Measurements from ENCODE around the gene SEMA3A. TPM values are rescaled to one million over a fixed set of nuclear protein-coding genes. Genes with fewer than 3 reads are reported as not detected.
A peak's percentile ranks its signal among the peaks of the same experiment; 100 is the strongest.
"Not testable (repeated sequence)": the region's sequence is repeated elsewhere in the genome, so short reads cannot be mapped to it uniquely, and the experiment has no call there.

SEMA3A gene
- total RNA-seq = 10 to 100 TPM in 1 of 4 donors, 1 to 10 TPM in 3; 3.1 to 88.9 (median 6.5) TPM

DNA sequence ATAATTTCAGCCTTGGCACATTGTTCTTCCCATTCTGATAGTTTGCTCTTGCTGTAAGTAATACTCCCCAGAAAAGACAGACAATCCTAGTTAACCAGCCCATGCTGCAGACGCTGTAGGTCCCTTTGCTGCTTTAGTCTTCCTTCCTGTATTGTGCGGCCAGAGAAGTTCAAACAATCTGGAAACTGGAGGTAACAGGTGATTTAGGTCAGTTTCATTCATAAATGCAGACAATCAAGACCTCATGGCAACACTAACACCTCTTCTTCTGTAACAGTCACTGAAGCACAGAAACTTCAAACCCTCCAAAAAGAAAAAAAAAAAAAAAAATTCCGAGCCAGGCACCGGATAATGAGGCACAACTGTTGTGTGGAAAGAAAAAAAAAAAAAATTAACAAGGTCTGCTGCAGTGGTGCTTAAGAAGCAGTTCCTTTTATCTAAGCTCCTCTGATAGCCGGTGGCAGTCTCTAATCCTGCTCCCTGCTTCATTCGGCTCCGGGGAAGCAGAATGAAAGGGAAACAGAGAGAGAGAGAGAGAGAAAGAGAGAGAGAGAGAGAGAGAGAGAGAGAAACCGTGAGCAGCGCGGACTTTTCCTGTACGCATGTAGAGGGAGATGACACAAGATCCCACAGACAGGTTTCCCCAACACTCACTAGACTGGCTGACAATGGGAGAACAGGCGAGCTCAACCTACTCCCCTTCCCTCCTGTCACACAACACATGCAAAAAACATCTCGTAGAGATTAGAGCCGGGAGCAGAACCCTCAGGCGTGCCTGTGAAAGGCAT lies at the start of gene SEMA3A:
Gene SEMA3A, minus strand, starts transcription at position 306 of the 788 bp plus-strand sequence. Its CDS starts 203 bp downstream, at position 103.
- Histone ChIP-seq H3K27ac (no peak within 1 kb of the TSS), H3K27me3 (no peaks in the 10 kb centered on the region), H3K9me3 (no peaks in the 10 kb centered on the region), H3K4me1 (no peaks in the 10 kb centered on the region), H3K4me3 (peak within 1 kb of the TSS; percentile 1 to 32), H3K36me3 (no peaks in the 10 kb centered on the region)
- intact Hi-C loops (cut with DNase I; ENCODE audit: low total_unique reads) = no loop called here
- peak in 1 of 2 donors; percentile 14 for DNase-seq
- TF ChIP-seq, protein P1, sequence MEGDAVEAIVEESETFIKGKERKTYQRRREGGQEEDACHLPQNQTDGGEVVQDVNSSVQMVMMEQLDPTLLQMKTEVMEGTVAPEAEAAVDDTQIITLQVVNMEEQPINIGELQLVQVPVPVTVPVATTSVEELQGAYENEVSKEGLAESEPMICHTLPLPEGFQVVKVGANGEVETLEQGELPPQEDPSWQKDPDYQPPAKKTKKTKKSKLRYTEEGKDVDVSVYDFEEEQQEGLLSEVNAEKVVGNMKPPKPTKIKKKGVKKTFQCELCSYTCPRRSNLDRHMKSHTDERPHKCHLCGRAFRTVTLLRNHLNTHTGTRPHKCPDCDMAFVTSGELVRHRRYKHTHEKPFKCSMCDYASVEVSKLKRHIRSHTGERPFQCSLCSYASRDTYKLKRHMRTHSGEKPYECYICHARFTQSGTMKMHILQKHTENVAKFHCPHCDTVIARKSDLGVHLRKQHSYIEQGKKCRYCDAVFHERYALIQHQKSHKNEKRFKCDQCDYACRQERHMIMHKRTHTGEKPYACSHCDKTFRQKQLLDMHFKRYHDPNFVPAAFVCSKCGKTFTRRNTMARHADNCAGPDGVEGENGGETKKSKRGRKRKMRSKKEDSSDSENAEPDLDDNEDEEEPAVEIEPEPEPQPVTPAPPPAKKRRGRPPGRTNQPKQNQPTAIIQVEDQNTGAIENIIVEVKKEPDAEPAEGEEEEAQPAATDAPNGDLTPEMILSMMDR (IDR thresholded peaks at IDR 0.05) = no peak

GRCh38 chr7:84243037-84243436 lies 48.4 kb upstream of the SEMA3A start:
- DNase-seq; H3K27ac ChIP-seq; H3K27me3 ChIP-seq; H3K9me3 ChIP-seq; H3K36me3 ChIP-seq; H3K4me3 ChIP-seq; intact Hi-C loops (cut with DNase I; ENCODE audit: low total_unique reads); H3K4me1 ChIP-seq: not testable (repeated sequence)

GRCh38 chr7:84238596-84238995 lies 44.0 kb upstream of the SEMA3A start:
- no peaks in the 10 kb centered on the region for H3K9me3 ChIP-seq
- H3K4me3 ChIP-seq = no peak overlapping the region
- TF ChIP-seq POLR2A (IDR thresholded peaks at IDR 0.05) = no peak
- TF ChIP-seq, protein P1 (IDR thresholded peaks at IDR 0.05) = no peak
- intact Hi-C loops (cut with DNase I; ENCODE audit: low total_unique reads) = no loop called here
- no peak for DNase-seq
- no peak overlapping the region for H3K27ac ChIP-seq
- H3K36me3 ChIP-seq = no peaks in the 10 kb centered on the region
- no peaks in the 10 kb centered on the region for H3K27me3 ChIP-seq
- no peaks in the 10 kb centered on the region for H3K4me1 ChIP-seq

GRCh38 chr7:84237533-84238173 lies 43.1 kb upstream of the SEMA3A start:
- H3K9me3 ChIP-seq = no peaks in the 10 kb centered on the region
- no peaks in the 10 kb centered on the region for H3K27me3 ChIP-seq
- no peak for DNase-seq
- no peak overlapping the region for H3K4me3 ChIP-seq
- TF ChIP-seq, protein P1 (IDR thresholded peaks at IDR 0.05) = no peak
- no peak for TF ChIP-seq POLR2A (IDR thresholded peaks at IDR 0.05)
- H3K4me1 ChIP-seq = no peaks in the 10 kb centered on the region
- intact Hi-C loops (cut with DNase I; ENCODE audit: low total_unique reads) = no loop called here
- H3K36me3 ChIP-seq = no peaks in the 10 kb centered on the region
- no peak overlapping the region for H3K27ac ChIP-seq

- Histone ChIP-seq H3K4me3 (no peak overlapping the region), H3K9me3 (no peaks in the 10 kb centered on the region), H3K4me1 (no peaks in the 10 kb centered on the region), H3K27ac (no peak overlapping the region), H3K36me3 (no peaks in the 10 kb centered on the region), H3K27me3 (no peaks in the 10 kb centered on the region)
- intact Hi-C loops (cut with DNase I; ENCODE audit: low total_unique reads) = no loop called here
- TF ChIP-seq, protein P1 (IDR thresholded peaks at IDR 0.05) = no peak
- TF ChIP-seq POLR2A (IDR thresholded peaks at IDR 0.05) = no peak
- no peak for DNase-seq
Measured at GRCh38 chr7:84236398-84236797, 41.8 kb upstream of the SEMA3A start.
